Ovary (tissue), 3 donors: ENCODE measurements around the gene KAT6B.

ENCODE experiments used
- EP300 ChIP-seq: sonication (generic); formaldehyde crosslinking; IDR thresholded peaks from one replicate; pipeline ENCODE4 v1.6.1; 2017; ENCODE audit warnings: antibody characterized with exemption
- POLR2A ChIP-seq: fragments of 450-650 bp; IDR thresholded peaks from one replicate; pipeline ENCODE4 v1.6.1; 2017; ENCODE audit warnings: antibody characterized with exemption, mild to moderate bottlenecking, moderate library complexity
- TF ChIP-seq, protein P1 (sequence below), 3 donors: fragments of 450-650 bp in 2 of 3; fragments of 200-600 bp in 1 of 3; IDR thresholded peaks; one replicate each; pipeline versions ENCODE4 v1.5.1 to v1.8.0; 2016 to 2022; ENCODE audit warnings: antibody characterized with exemption in 3 of 3, mild to moderate bottlenecking in 1 of 3
- donor health status: DM: no; HTN: no; CAD: no.

DNA sequence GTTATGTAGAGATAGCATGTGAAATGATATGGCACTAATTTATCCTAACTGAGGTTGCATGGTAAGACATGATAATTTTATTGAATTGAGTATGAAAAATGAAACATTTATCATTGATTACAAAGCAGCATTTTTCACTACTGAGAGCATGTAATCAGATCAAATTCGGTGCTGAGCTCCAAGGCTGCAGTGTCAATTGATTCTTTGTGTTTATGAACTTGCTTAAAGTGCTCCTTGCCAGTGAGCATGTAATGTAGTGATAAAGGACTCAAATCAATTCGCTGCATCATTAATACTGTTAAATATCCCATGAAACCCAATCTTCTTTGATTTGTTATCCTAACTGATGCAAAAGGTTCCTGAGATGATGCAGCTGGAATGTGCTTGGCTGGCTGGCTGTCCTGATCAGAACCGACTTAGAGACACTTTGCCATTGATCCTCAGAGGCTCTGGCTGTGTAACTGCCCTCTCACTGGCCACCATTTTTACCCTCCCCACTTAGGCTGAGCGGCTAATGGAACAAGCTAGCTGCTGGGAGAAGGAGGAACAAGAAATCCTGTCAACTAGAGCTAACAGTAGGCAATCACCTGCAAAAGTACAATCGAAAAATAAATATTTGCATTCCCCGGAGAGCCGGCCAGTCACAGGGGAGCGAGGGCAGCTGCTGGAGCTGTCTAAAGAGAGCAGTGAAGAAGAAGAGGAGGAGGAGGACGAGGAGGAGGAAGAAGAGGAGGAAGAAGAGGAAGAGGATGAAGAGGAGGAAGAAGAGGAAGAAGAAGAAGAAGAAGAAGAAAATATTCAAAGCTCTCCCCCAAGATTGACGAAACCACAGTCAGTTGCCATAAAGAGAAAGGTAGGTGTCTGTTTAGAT is 195.2 kb downstream of the KAT6B start:
- TF ChIP-seq, protein P1, sequence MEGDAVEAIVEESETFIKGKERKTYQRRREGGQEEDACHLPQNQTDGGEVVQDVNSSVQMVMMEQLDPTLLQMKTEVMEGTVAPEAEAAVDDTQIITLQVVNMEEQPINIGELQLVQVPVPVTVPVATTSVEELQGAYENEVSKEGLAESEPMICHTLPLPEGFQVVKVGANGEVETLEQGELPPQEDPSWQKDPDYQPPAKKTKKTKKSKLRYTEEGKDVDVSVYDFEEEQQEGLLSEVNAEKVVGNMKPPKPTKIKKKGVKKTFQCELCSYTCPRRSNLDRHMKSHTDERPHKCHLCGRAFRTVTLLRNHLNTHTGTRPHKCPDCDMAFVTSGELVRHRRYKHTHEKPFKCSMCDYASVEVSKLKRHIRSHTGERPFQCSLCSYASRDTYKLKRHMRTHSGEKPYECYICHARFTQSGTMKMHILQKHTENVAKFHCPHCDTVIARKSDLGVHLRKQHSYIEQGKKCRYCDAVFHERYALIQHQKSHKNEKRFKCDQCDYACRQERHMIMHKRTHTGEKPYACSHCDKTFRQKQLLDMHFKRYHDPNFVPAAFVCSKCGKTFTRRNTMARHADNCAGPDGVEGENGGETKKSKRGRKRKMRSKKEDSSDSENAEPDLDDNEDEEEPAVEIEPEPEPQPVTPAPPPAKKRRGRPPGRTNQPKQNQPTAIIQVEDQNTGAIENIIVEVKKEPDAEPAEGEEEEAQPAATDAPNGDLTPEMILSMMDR (IDR thresholded peaks at IDR 0.05): no peak
- no peak for TF ChIP-seq EP300
- TF ChIP-seq POLR2A: no peak
